ENCODE results near the gene L2HGDH.

The L2HGDH gene

GRCh38 chr14:50260072-50260471, 52.0 kb downstream of the L2HGDH start:
- Histone ChIP-seq H3K9me2 (replicated peaks; ENCODE audit: control insufficient read depth, low read length) (no peaks in the 10 kb centered on the region), H3K4me3 (ENCODE audit: low read length) (no peak overlapping the region), H4K20me1 (ENCODE audit: control insufficient read depth, insufficient read depth, low read depth, low read length) (no peaks in the 10 kb centered on the region), H3K27me3 (ENCODE audit: control insufficient read depth, low read length) (no peaks in the 10 kb centered on the region), H3K79me2 (ENCODE audit: control insufficient read depth, low read length) (no peaks in the 10 kb centered on the region), H3K4me2 (ENCODE audit: low read length) (no peak overlapping the region), H3K36me3 (ENCODE audit: control insufficient read depth, low read length) (peaks cover 2% of the 10 kb centered on the region; the same call in 1 of the 2 replicates), H3F3A (ENCODE audit: control insufficient read depth, insufficient read depth) (no peaks in the 10 kb centered on the region), H3K27ac (ENCODE audit: low read depth, low read length) (no peak overlapping the region), H3K9me3 (ENCODE audit: control insufficient read depth, insufficient read depth, low read length) (no peaks in the 10 kb centered on the region), H3K4me1 (ENCODE audit: control insufficient read depth, low read length) (no peaks in the 10 kb centered on the region)
- TF ChIP-seq, protein P1, sequence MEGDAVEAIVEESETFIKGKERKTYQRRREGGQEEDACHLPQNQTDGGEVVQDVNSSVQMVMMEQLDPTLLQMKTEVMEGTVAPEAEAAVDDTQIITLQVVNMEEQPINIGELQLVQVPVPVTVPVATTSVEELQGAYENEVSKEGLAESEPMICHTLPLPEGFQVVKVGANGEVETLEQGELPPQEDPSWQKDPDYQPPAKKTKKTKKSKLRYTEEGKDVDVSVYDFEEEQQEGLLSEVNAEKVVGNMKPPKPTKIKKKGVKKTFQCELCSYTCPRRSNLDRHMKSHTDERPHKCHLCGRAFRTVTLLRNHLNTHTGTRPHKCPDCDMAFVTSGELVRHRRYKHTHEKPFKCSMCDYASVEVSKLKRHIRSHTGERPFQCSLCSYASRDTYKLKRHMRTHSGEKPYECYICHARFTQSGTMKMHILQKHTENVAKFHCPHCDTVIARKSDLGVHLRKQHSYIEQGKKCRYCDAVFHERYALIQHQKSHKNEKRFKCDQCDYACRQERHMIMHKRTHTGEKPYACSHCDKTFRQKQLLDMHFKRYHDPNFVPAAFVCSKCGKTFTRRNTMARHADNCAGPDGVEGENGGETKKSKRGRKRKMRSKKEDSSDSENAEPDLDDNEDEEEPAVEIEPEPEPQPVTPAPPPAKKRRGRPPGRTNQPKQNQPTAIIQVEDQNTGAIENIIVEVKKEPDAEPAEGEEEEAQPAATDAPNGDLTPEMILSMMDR (IDR thresholded peaks at IDR 0.05; ENCODE audit: low read depth, low read length, poor library complexity, severe bottlenecking): no peak
- TF ChIP-seq EZH2phosphoT487 (IDR thresholded peaks at IDR 0.05; ENCODE audit: borderline replicate concordance, low read length): no peak

GRCh38 chr14:50257732-50258131, 54.3 kb downstream of the L2HGDH start:
- no peaks in the 10 kb centered on the region for H3K79me2 ChIP-seq (ENCODE audit: control insufficient read depth, low read length)
- H3K4me2 ChIP-seq (ENCODE audit: low read length): no peak overlapping the region
- no peaks in the 10 kb centered on the region for H3K36me3 ChIP-seq (ENCODE audit: control insufficient read depth, low read length)
- H3K9me2 ChIP-seq (replicated peaks; ENCODE audit: control insufficient read depth, low read length): no peaks in the 10 kb centered on the region
- TF ChIP-seq, protein P1 (IDR thresholded peaks at IDR 0.05; ENCODE audit: low read depth, low read length, poor library complexity, severe bottlenecking): no peak
- no peak for TF ChIP-seq EZH2phosphoT487 (IDR thresholded peaks at IDR 0.05; ENCODE audit: borderline replicate concordance, low read length)
- H3K27ac ChIP-seq (ENCODE audit: low read depth, low read length): no peak overlapping the region
- no peaks in the 10 kb centered on the region for H3K27me3 ChIP-seq (ENCODE audit: control insufficient read depth, low read length)
- no peak overlapping the region for H3K4me3 ChIP-seq (ENCODE audit: low read length)
- H4K20me1 ChIP-seq (ENCODE audit: control insufficient read depth, insufficient read depth, low read depth, low read length): no peaks in the 10 kb centered on the region
- H3F3A ChIP-seq (ENCODE audit: control insufficient read depth, insufficient read depth): no peaks in the 10 kb centered on the region
- no peaks in the 10 kb centered on the region for H3K9me3 ChIP-seq (ENCODE audit: control insufficient read depth, insufficient read depth, low read length)
- no peaks in the 10 kb centered on the region for H3K4me1 ChIP-seq (ENCODE audit: control insufficient read depth, low read length)

- no peaks in the 10 kb centered on the region for H3F3A ChIP-seq (ENCODE audit: control insufficient read depth, insufficient read depth)
- no peaks in the 10 kb centered on the region for H3K4me1 ChIP-seq (ENCODE audit: control insufficient read depth, low read length)
- no peaks in the 10 kb centered on the region for H4K20me1 ChIP-seq (ENCODE audit: control insufficient read depth, insufficient read depth, low read depth, low read length)
- no peaks in the 10 kb centered on the region for H3K9me3 ChIP-seq (ENCODE audit: control insufficient read depth, insufficient read depth, low read length)
- no peaks in the 10 kb centered on the region for H3K27me3 ChIP-seq (ENCODE audit: control insufficient read depth, low read length)
- no peaks in the 10 kb centered on the region for H3K36me3 ChIP-seq (ENCODE audit: control insufficient read depth, low read length)
- H3K4me3 ChIP-seq (ENCODE audit: low read length): no peak overlapping the region
- no peak for TF ChIP-seq EZH2phosphoT487 (IDR thresholded peaks at IDR 0.05; ENCODE audit: borderline replicate concordance, low read length)
- TF ChIP-seq, protein P1 (IDR thresholded peaks at IDR 0.05; ENCODE audit: low read depth, low read length, poor library complexity, severe bottlenecking): no peak
- no peaks in the 10 kb centered on the region for H3K9me2 ChIP-seq (replicated peaks; ENCODE audit: control insufficient read depth, low read length)
- H3K27ac ChIP-seq (ENCODE audit: low read depth, low read length): no peak overlapping the region
- H3K4me2 ChIP-seq (ENCODE audit: low read length): no peak overlapping the region
- no peaks in the 10 kb centered on the region for H3K79me2 ChIP-seq (ENCODE audit: control insufficient read depth, low read length)
Measured at GRCh38 chr14:50254248-50254647, 57.8 kb downstream of the L2HGDH start.

All from DOHH2 (cell line).